H1 (cell line): ENCODE measurements around the gene GLS. TPM values are rescaled to one million over a fixed set of nuclear protein-coding genes. Genes with fewer than 3 reads are reported as not detected.

Experiments used
- CTCF ChIA-PET: fragments of 300-600 bp; sonication (Branson Sonifier 250); formaldehyde crosslinking; loops from one replicate; lab custom pipeline; 2021; ENCODE audit not compliant: partially characterized antibody; lab: Charles Lee
- POLR2A ChIA-PET: fragments of 300-600 bp; sonication (Branson Sonifier 250); formaldehyde crosslinking; loops from one replicate; lab custom pipeline; 2021; ENCODE audit warnings: inconsistent platforms; ENCODE audit not compliant: partially characterized antibody; lab: Charles Lee
- DNase-seq, 2 experiments: peaks; one replicate each; pipeline versions ENCODE4 v3.0.0 to v3.0.0-alpha.2; 2010 to 2022; ENCODE audit warnings: low spot score in 2 of 2, low read depth in 1 of 2, mixed read lengths in 1 of 2
- FAIRE-seq: peaks from 2 replicates; lab custom pipeline; 2011; peaks lifted over from hg19 to GRCh38; lab: Jason Lieb, UNC
- H2AFZ ChIP-seq: 2 replicates; pipeline ENCODE4 v1.8.1; 2012; ENCODE audit warnings: low read length, inconsistent platforms
- H2AK5ac ChIP-seq: 2 replicates; pipeline ENCODE4 v1.6.1; 2013; ENCODE audit warnings: low read depth, low read length
- H2BK120ac ChIP-seq: replicated peaks from 2 replicates; pipeline ENCODE3; 2013; ENCODE audit warnings: low read depth, low read length, inconsistent platforms
- H2BK12ac ChIP-seq: 2 replicates; pipeline ENCODE4 v1.6.1; 2013; ENCODE audit warnings: low read depth, low read length
- H2BK15ac ChIP-seq: 2 replicates; pipeline ENCODE4 v1.6.1; 2013; ENCODE audit warnings: low read length
- H2BK20ac ChIP-seq: 2 replicates; pipeline ENCODE4 v1.6.1; 2013; ENCODE audit warnings: low read length
- H2BK5ac ChIP-seq: 2 replicates; pipeline ENCODE4 v1.6.1; 2013; ENCODE audit warnings: low read depth, low read length
- H3K14ac ChIP-seq: 2 replicates; pipeline ENCODE4 v1.6.1; 2013; ENCODE audit warnings: inconsistent platforms; ENCODE audit not compliant: insufficient read length
- H3K18ac ChIP-seq: 2 replicates; pipeline ENCODE4 v1.6.1; 2013; ENCODE audit warnings: low read length; ENCODE audit errors: extremely low read depth
- H3K23ac ChIP-seq: 2 replicates; pipeline ENCODE4 v1.6.1; 2013; ENCODE audit warnings: inconsistent platforms; ENCODE audit not compliant: insufficient read length
- H3K23me2 ChIP-seq: 2 replicates; pipeline ENCODE4 v1.6.1; 2013; ENCODE audit warnings: low read depth, low read length
- H3K27ac ChIP-seq: 2 replicates; pipeline ENCODE4 v1.6.1; 2011; ENCODE audit warnings: low read depth, low read length, inconsistent platforms
- H3K27me3 ChIP-seq, 4 experiments: replicated peaks in 1 of 4; 1 replicate in 1 of 4; 2 replicates in 3 of 4; pipeline versions ENCODE4 v1.6.1 to v1.8.1; 2011 to 2013; ENCODE audit warnings: low read length in 3 of 4, mild to moderate bottlenecking in 3 of 4, inconsistent platforms in 2 of 4, mixed read lengths in 2 of 4, moderate library complexity in 1 of 4; ENCODE audit not compliant: control insufficient read depth in 3 of 4, insufficient read depth in 3 of 4; ENCODE audit errors: extremely low read depth in 1 of 4
- H3K36me3 ChIP-seq, 4 experiments: 2 replicates each; pipeline versions ENCODE4 v1.6.1 to v1.8.1; 2011 to 2013; ENCODE audit warnings: mild to moderate bottlenecking in 4 of 4, low read length in 3 of 4, moderate library complexity in 2 of 4, control low read depth in 1 of 4, inconsistent platforms in 1 of 4; ENCODE audit not compliant: insufficient read depth in 4 of 4, control insufficient read depth in 2 of 4
- H3K4ac ChIP-seq: replicated peaks from 2 replicates; pipeline ENCODE3; 2013; ENCODE audit warnings: low read length, low read depth, mixed read lengths, inconsistent platforms; ENCODE audit not compliant: insufficient read length
- H3K4me1 ChIP-seq, 4 experiments: replicated peaks in 1 of 4; 1 replicate in 1 of 4; 2 replicates in 3 of 4; pipeline versions ENCODE4 v1.6.1 to v1.8.1; 2011 to 2013; ENCODE audit warnings: low read length in 3 of 4, inconsistent platforms in 2 of 4, mixed read lengths in 1 of 4; ENCODE audit not compliant: insufficient read depth in 4 of 4, control insufficient read depth in 3 of 4
- H3K4me2 ChIP-seq, 2 experiments: 2 replicates each; pipeline versions ENCODE4 v1.6.1 to v1.8.1; 2011 to 2013; ENCODE audit warnings: low read depth in 2 of 2, low read length in 2 of 2, control low read depth in 1 of 2, inconsistent platforms in 1 of 2, mild to moderate bottlenecking in 1 of 2; ENCODE audit not compliant: insufficient read depth in 1 of 2
- H3K4me3 ChIP-seq, 4 experiments: fragments of 200-600, 300-600 bp in 1 of 4; sonication (generic), shearing (Covaris generic), sonication (Bioruptor Twin) in 1 of 4; 2 replicates each; pipeline versions ENCODE4 v1.5.1 to v1.8.1; 2011 to 2016; ENCODE audit warnings: low read length in 4 of 4, low read depth in 3 of 4, control low read depth in 2 of 4, inconsistent platforms in 2 of 4, mild to moderate bottlenecking in 2 of 4, mixed read lengths in 1 of 4, moderate library complexity in 1 of 4; ENCODE audit not compliant: insufficient read depth in 2 of 4; ENCODE audit errors: extremely low read depth in 1 of 4
- H3K56ac ChIP-seq: replicated peaks from 2 replicates; pipeline ENCODE3; 2013; ENCODE audit warnings: low read depth, mild to moderate bottlenecking, mixed read lengths, low read length, inconsistent platforms; ENCODE audit not compliant: insufficient read length
- H3K79me1 ChIP-seq: 2 replicates; pipeline ENCODE4 v1.6.1; 2013; ENCODE audit warnings: low read depth, low read length, control low read depth
- H3K79me2 ChIP-seq, 2 experiments: 2 replicates each; pipeline versions ENCODE4 v1.6.1 to v1.8.1; 2012 to 2013; ENCODE audit warnings: low read length in 2 of 2, mild to moderate bottlenecking in 2 of 2, inconsistent platforms in 1 of 2; ENCODE audit not compliant: insufficient read depth in 2 of 2, control insufficient read depth in 1 of 2
- H3K9ac ChIP-seq, 4 experiments: replicated peaks in 1 of 4; 1 replicate in 1 of 4; 2 replicates in 3 of 4; pipeline versions ENCODE4 v1.6.1 to v1.8.1; 2011 to 2013; ENCODE audit warnings: low read depth in 3 of 4, low read length in 3 of 4, control low read depth in 2 of 4, mild to moderate bottlenecking in 2 of 4, moderate library complexity in 2 of 4, inconsistent platforms in 1 of 4; ENCODE audit errors: extremely low read depth in 1 of 4
- H3K9me3 ChIP-seq, 2 experiments: 2 replicates each; pipeline versions ENCODE4 v1.6.1 to v1.8.1; 2012 to 2013; ENCODE audit warnings: mild to moderate bottlenecking in 2 of 2, moderate library complexity in 2 of 2, control low read depth in 1 of 2, inconsistent platforms in 1 of 2, low read depth in 1 of 2, low read length in 1 of 2, mixed read lengths in 1 of 2; ENCODE audit not compliant: insufficient read depth in 2 of 2
- H4K20me1 ChIP-seq, 2 experiments: replicated peaks in 1 of 2; 2 replicates each; pipeline versions ENCODE3 to v1.8.1; 2011 to 2013; ENCODE audit warnings: inconsistent platforms in 2 of 2, low read length in 2 of 2, mild to moderate bottlenecking in 1 of 2; ENCODE audit not compliant: insufficient read depth in 2 of 2, control insufficient read depth in 1 of 2
- H4K5ac ChIP-seq: 2 replicates; pipeline ENCODE4 v1.6.1; 2013; ENCODE audit warnings: low read length, low read depth, mixed read lengths, inconsistent platforms; ENCODE audit not compliant: insufficient read length
- H4K8ac ChIP-seq: 2 replicates; pipeline ENCODE4 v1.8.0; 2013; ENCODE audit warnings: mild to moderate bottlenecking, moderate library complexity, low read length, inconsistent platforms; ENCODE audit not compliant: insufficient read depth; ENCODE audit errors: extremely low read depth
- H4K91ac ChIP-seq: replicated peaks from 2 replicates; pipeline ENCODE3; 2013; ENCODE audit warnings: low read length, mixed read lengths, inconsistent platforms; ENCODE audit not compliant: insufficient read length
- HDAC6 ChIP-seq: IDR thresholded peaks from one replicate; pipeline ENCODE4 v1.7.1; 2012; ENCODE audit warnings: low read depth, mild to moderate bottlenecking, inconsistent platforms, low read length, moderate library complexity
- KDM1A ChIP-seq: fragments of 200-600, 300-600 bp; sonication (generic); IDR thresholded peaks from 2 replicates; pipeline ENCODE4 v1.7.1; 2016; ENCODE audit warnings: mild to moderate bottlenecking, low read length, borderline replicate concordance
- KDM4A ChIP-seq: IDR thresholded peaks from one replicate; pipeline ENCODE4 v1.7.1; 2012; ENCODE audit warnings: low read depth, mild to moderate bottlenecking, moderate library complexity, low read length, inconsistent platforms; ENCODE audit not compliant: severe bottlenecking
- PHF8 ChIP-seq: fragments of 200-600 bp; sonication (generic); conservative IDR thresholded peaks from 2 replicates; pipeline ENCODE4 v1.7.1; 2012; ENCODE audit warnings: low read depth, mild to moderate bottlenecking, inconsistent platforms, low read length, moderate library complexity
- SAP30 ChIP-seq: fragments of 300-600 bp; sonication (generic); IDR thresholded peaks from 2 replicates; pipeline ENCODE4 v1.7.1; 2012; ENCODE audit warnings: low read length, moderate library complexity, mild to moderate bottlenecking, inconsistent platforms; ENCODE audit not compliant: insufficient read depth, insufficient replicate concordance
- SIN3A ChIP-seq, 2 experiments: IDR thresholded peaks in 1 of 2; conservative IDR thresholded peaks in 1 of 2; 2 replicates each; pipeline ENCODE4 v1.6.1; 2011 to 2012; ENCODE audit warnings: low read length in 2 of 2, improper control_type of control experiment in 1 of 2, low read depth in 1 of 2, mild to moderate bottlenecking in 1 of 2
- WGBS, 2 experiments: shearing (Covaris generic) in 1 of 2; methylation state at CpG; one replicate each; pipeline versions ENCODE4 v1.1.6 to v1.1.7; 2013 to 2015; ENCODE audit warnings: low lambda C conversion rate in 2 of 2, mixed read lengths in 2 of 2, inconsistent platforms in 1 of 2, low coverage in 1 of 2, missing lambda C conversion rate in 1 of 2; ENCODE audit not compliant: insufficient replicate concordance in 2 of 2, insufficient coverage in 1 of 2, insufficient read length in 1 of 2; ENCODE audit errors: extremely low coverage in 1 of 2, missing lambda C conversion rate in 1 of 2; 5-methylcytosine and 5-hydroxymethylcytosine counted together
- polyA plus RNA-seq, 7 experiments: library from polyadenylated mRNA; depleted of rRNA in 3 of 7; stranded (reverse) in 5 of 7; unstranded in 2 of 7; fragments of >200 nt in 5 of 7; fragments of 200-250 nt in 2 of 7; gene quantifications; 1 replicate in 5 of 7; 2 replicates in 1 of 7; 4 replicates in 1 of 7; pipeline versions ENCODE4 v1.2.1 to v1.2.3, GENCODE V29; 2011 to 2013; ENCODE audit warnings: missing spikeins in 2 of 7, mixed read lengths in 2 of 7
- total RNA-seq: library from RNA; stranded (reverse); fragmentation: NEBNext Ultra II Directional; extraction: Animal tissue kit (Norgen Biotek cat#: 25700); gene quantifications from 2 replicates; pipeline ENCODE4 v1.2.1, GENCODE V29; 2021
- TF ChIP-seq, protein P1 (sequence below): IDR thresholded peaks from 2 replicates; pipeline ENCODE4 v1.6.1; 2012; ENCODE audit warnings: low read length, inconsistent platforms
- TF ChIP-seq, protein P2 (sequence below): IDR thresholded peaks from 2 replicates; pipeline ENCODE4 v1.6.1; 2012; ENCODE audit warnings: inconsistent platforms

Gene GLS
- total and polyA plus RNA-seq, 2 of the 8 experiments (the other 6 are each of a cell fraction or from before 2014, with no cell fraction given) = 15.7 to 89.8 TPM

DNA sequence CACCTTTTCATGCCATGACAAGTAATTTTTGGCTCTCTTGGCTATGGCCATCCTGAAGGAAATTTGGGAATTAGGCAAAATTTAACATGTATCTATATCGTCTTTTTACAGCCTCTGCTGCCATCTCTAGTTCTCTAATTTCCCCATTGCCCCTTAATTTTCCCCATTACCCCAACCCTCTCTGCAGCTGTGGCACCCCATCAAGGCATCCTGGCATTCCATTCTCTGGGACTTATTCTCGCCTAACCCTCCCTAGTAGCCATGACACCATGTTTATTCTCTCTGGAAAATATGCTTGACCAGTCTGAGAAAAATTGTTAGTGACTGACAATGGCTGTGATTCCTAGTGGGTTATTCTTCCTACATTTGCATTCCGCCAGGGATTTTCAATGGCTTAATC lies 43.9 kb upstream of the GLS start:
- TF ChIP-seq KDM1A (no peak), SIN3A (conservative IDR thresholded peaks at IDR 0.05 in 1 of 2, IDR thresholded peaks at IDR 0.05 in 1 of 2; ENCODE audit: low read depth in 1 of 2, low read length in 2 of 2) (no peak), SAP30 (no peak), KDM4A (no peak), PHF8 (no peak), HDAC6 (no peak)
- TF ChIP-seq, protein P1, sequence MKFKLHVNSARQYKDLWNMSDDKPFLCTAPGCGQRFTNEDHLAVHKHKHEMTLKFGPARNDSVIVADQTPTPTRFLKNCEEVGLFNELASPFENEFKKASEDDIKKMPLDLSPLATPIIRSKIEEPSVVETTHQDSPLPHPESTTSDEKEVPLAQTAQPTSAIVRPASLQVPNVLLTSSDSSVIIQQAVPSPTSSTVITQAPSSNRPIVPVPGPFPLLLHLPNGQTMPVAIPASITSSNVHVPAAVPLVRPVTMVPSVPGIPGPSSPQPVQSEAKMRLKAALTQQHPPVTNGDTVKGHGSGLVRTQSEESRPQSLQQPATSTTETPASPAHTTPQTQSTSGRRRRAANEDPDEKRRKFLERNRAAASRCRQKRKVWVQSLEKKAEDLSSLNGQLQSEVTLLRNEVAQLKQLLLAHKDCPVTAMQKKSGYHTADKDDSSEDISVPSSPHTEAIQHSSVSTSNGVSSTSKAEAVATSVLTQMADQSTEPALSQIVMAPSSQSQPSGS = no peak
- TF ChIP-seq, protein P2, sequence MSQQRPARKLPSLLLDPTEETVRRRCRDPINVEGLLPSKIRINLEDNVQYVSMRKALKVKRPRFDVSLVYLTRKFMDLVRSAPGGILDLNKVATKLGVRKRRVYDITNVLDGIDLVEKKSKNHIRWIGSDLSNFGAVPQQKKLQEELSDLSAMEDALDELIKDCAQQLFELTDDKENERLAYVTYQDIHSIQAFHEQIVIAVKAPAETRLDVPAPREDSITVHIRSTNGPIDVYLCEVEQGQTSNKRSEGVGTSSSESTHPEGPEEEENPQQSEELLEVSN = no peak
- H2BK12ac ChIP-seq = no peak overlapping the region

More for the DNA sequence above, 43.9 kb upstream of the GLS start:
- Histone ChIP-seq H3K36me3 (no peaks in the 10 kb centered on the region), H3K27me3 (no peaks in the 10 kb centered on the region), H3K9me3 (no peaks in the 10 kb centered on the region), H3K18ac (no peak overlapping the region), H3K79me2 (no peaks in the 10 kb centered on the region), H3K23ac (no peak overlapping the region), H3K4ac (no peak overlapping the region), H3K4me1 (no peaks in the 10 kb centered on the region), H2BK5ac (no peak overlapping the region), H3K27ac (no peak overlapping the region), H2BK20ac (no peak overlapping the region), H2BK120ac (no peak overlapping the region), H3K14ac (no peak overlapping the region), H3K79me1 (no peaks in the 10 kb centered on the region), H2BK15ac (no peak overlapping the region), H3K4me3 (no peak overlapping the region), H4K20me1 (no peaks in the 10 kb centered on the region), H3K23me2 (no peaks in the 10 kb centered on the region), H2AFZ (no peak overlapping the region), H2AK5ac (no peak overlapping the region), H3K9ac (no peak overlapping the region), H4K5ac (no peak overlapping the region), H3K56ac (no peak overlapping the region), H4K8ac (no peak overlapping the region), H4K91ac (no peak overlapping the region), H3K4me2 (no peak overlapping the region)
- 59% methylated on average over 3 of the region's 3 CpGs; no CpG with 5 or more reads in 1 of the 2 experiments for WGBS, 2 experiments
- FAIRE-seq (no peak), DNase-seq (no peak)
- ChIA-PET POLR2A (no interaction called here), CTCF (no interaction called here)
